Muscle of arm (tissue), 12 donors: ENCODE measurements around the gene GPR157. TPM values are rescaled to one million over a fixed set of nuclear protein-coding genes. Genes with fewer than 3 reads are reported as not detected.
"Not testable (repeated sequence)": the region's sequence is repeated elsewhere in the genome, so short reads cannot be mapped to it uniquely, and the experiment has no call there.

Experiments used
- DNase-seq: peaks from one replicate; pipeline ENCODE4 v3.0.0-alpha.2; 2013
- polyA plus RNA-seq, 12 donors: library from polyadenylated mRNA; unstranded; fragments of 120-200 nt; gene quantifications; one replicate each; pipeline ENCODE4 v1.2.1, GENCODE V29; 2013; ENCODE audit not compliant: insufficient read length in 12 of 12

Gene GPR157
- polyA plus RNA-seq, 12 donors = 0.57 to 4.5 (median 1.6) TPM; not detected in 2

DNA sequence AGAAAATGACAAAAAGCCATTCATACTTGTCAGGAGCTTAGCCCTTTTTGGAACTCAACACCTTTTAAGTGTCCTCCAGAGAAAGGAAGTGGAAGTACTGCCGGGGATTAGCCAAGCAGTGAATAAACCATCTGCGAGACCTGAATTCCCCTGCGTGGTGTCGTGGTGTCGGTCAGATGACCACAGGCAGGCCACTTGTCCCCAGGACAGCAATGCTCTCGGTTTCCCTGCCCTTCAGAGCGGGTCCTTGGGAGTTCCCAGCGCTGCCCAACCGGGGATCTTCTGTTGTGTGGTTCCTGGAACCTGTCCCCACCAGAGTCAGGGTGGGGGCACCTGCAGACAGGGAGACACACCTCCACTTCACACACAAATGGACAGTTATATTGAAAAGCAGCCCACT, 9.2 kb downstream of the GPR157 start:
- DNase-seq = no peak

DNA sequence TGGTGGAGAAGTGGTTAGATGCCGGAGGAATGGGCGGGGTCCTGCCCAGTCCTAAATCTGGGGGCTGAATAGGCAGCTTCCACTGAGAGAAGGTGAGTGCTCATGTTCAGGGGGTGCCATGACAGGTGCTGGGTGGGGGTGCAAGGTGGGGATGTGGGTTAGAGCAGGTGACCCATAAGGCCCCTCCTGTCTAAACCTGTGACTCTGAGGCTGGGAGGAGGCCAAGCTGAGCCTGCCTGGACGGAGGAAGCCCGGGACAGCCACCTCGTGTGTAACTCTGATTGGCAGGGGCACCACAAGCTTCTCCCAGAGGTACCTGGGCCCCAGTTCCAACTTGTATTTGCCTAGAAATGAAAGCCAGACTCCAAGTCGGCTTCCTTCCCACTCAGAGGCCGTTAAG, 10.7 kb downstream of the GPR157 start:
- DNase-seq = no peak

DNA sequence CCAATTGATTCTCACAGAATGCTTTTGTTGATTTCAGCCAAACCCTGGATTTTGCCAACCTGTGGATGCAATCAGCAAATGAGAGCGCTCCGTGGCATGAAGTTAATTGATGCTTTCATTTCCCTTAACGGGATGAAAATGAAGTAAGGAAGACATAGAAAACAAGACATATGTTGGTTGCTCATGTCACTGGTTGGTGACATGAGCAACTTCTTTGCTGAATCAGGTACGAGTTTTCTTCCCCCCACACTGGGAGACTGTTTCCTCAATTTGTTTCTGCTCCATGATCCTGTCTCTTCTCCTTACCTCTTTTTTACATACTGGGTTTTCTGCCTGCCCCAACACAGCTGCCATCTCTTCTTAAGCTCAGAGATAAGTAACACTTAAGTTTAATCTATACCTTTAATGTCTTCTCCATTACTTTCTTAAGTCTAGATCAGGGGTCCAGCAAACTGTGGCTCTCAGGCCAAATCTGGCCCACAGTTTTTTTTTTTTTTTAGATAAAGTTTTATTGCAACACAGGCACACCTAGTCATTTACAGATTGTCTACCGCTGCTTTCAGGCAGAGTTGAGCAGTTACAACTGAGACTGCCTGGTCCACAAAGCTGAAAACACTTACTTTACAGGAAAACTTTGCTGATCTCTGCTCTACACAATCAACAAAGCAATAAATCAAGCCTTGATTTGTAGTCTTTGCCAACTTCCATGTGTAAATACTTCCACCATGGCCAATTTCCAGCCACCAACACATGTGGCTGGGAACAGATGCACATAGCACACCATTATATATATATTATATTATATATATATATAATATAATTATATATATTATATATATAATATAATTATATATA, 13.3 kb downstream of the GPR157 start:
- no peak for DNase-seq

DNA sequence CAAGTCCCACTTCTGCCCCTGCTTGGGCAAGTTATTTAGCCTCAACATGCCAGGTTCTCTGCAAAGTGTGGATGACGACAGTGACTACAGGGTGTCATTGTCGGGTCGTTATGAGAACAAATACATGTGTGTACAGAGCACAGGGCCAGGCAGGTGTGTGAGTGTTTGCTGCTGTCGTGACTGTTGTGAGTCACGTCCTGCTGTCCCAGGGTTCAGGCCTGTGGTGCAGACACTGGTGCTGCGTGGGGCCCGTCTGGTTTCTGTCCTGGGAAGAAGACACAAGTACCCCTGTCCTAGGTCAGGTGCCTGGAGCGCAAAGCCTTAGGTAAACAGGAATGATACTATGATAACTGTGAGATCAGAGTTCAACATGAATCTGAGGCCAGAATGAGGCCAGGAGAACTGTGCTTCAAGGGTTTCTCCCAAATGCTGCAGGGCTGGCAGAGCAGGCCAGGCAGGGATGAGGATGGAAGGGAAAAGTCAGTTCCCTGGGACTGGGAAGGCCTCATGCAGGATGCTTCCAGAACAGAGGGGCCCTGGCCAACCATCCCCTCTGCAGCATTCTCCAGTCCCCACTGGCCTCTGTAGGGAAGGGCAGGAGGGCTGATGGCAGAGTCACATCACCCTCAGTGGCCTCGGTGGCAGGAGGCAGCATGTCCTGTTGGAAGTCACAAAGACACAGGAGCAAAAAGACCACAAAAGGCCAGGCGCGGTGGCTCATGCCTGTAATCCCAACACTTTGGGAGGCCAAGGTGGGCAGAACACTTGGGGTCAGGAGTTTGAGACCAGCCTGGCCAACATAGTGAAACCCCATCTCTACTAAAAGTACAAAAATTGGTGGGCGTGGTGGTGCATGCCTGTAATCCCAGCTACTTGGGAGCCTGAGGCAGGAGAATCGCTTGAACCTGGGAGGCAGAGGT, 15.7 kb downstream of the GPR157 start:
- DNase-seq = no peak

DNA sequence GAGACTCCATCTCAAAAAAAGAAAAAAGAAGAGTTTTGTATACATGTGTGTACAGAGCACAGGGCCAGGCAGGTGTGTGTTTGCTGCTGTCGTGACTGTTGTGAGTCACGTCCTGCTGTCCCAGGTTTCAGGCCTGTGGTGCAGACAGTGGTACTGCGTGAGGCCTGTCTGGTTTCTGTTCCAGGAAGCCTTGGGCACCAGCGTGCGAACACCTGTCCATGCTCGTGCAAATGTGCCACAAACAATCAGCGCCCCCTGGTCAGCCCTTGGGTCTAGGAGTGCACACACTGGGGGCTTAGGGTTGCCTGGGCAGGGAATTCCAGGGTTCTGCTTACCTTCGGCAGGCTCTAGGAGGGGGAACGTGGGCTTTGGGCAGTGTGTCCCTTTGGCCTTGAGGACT, 16.9 kb downstream of the GPR157 start:
- no peak for DNase-seq

DNA sequence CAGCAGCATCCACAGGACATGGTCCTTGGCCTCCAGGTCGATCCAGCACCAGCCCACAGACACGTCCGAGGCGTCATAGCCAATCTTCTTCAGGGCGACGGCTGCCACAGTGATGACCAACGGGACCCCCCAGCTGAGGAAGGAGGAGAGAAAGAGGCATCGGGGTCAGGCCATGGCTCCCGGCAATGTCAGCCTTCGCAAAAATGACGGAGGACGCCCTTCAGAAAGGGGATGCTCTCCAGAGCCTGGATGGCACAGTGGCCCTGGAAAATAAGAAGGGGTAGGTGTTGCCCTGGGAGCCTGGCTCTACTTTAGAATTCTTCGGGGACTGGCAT, 17.6 kb downstream of the GPR157 start:
- DNase-seq = no peak

DNA sequence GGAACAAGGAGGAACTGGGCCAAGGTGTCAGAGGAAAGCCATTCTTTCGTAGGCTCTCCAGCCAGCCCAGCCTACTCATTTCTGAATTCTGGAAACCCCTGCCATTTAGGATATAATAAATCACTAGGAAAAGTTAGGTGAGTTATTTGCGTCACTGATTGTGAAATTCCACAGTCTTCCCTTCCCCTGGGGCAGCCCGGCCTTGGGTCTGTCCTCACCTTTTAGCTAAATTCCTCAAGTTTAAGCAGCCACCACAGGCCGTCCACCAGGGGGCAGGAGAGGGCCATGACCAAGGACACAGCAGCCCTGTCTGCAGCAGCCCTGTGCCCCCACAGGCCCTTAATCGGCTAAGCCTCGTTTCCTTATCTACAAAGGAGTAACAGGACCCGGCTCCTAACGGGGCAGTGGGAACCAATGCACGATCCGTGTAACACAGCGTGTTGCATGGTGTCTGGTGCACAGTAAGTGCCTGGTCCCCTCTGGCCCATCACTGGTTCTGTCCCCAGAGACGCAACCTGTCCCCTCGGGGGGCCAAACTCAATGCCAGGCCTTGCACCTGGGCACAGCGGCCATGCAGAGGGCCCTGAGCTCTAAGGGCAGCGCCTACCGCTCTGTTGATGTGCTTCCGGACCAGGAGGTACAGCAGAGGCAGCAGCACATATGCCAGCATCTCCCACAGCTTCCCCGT, 18.1 kb downstream of the GPR157 start:
- DNase-seq = peak; percentile 83

DNA sequence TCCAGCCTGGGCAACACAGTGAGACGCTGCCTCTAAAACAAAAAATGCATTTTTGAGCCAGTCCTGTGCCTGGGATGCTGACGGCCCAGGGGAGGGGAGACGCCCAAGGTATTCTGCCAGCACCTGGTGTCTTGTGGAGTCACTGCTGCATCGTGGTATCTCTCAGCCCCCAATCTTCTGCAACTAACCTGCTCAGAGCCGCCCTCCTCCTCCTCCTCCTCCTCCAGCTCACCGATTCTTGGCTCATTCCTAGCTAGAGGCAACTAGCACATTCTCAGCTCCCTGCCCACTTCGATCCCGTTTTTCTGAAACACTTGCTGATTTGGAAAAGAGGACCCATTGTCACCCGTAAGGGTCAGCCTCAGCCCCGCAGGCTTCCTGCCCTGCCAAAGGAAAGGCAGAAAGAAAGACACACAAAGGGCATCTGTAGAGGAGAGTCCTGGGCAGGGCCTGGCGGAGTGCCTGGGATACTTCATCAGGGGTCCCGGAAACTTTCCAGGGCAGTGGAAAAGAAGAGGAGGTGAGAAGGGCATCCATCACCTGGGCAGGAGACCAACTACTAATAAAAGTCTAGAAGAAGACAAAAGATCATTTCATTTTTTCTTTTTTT, 20.7 kb downstream of the GPR157 start:
- no peak for DNase-seq

DNA sequence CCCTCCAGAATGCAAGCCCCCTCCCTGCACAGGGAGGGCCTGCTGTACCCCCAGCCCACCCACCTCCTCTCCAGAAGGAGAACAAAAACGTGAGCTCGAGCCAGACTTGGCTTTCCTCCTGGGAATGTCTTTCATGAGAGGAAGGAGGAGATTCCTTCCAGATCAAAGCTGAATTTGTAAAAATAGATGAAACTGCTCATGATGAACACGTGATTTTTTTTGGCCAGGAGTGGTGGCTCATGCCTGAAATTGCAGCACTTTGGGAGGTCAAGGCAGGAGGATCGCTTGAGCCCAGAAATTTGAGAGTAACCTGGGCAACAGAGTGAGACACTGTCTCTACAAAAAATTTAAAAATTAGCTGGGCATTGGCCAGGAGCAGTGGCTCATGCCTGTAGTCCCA, 21.8 kb downstream of the GPR157 start:
- no peak for DNase-seq

DNA sequence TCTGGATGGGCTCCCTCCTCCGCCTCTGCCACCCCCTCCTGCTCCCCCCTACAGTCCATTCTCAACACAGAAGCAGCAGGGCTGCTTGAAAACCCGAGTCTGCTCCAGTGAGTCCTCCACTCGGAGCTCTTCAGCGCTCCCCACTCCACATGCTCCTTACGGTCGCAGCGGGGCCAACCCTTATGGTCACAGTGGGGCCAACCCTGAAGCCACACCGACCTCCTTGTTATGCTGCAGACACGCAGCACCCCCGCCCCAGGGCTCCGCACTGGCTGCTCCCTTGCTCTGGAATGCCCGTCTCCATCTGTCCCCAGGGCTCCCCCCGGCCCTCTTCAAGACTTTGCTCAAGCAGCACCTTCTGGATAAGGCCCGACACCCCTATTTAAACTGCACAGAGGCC, 22.6 kb downstream of the GPR157 start:
- no peak for DNase-seq

DNA sequence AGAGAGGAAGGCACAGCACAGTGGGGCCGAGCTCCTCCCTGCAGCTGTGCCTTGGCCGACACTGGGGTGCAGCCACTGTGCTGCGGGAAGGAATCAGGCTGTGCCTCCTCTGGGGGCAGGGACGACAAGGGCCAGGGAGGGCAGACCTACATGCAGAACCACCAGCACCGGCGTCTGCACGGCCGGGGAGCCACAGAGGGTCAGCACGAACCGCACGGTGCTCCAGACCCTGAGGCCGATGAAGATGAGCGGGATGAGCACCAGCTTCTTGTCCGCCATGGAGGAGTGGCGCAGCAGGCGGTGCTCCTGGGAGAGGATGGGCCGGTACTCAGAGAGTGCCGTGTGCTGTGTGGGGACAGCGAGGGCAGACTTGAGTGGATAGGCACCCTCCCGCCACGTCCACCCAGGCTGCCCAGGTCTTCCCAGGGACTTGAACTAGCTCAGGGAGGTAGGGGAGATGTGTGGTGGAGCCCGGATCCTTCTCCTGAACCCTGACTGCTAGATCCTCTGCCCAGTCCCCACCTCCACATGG, 23.5 kb downstream of the GPR157 start:
- no peak for DNase-seq

DNA sequence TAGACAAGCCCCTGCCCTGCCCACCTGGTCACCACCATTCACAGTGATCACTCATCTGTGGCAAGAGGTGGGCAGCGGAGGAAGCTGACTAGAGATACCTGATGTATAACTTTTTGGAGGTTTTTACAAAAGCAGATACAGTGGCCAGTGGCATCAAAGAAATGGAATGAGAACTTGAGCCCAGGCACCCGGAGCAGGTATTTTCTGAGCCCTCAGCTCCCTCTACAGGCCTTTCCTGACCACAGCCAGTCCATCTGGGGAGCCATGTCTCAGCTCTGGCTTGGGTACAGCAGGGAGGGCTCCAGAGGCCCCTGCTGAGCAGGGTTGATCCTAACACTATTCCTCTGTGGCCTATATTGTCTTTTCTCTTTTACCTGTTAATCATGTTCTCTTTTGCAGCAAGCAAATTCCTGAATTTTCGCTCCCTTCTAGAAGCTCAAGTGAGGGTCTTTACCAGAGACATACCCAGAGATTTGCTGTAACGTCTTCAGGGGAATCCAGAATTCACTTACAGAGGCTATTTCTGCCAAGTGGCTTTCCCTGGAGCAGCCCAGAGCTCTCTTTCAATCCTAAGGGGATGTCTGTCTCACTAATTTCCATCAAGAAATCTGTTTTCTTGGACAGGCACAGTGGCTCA, 27.3 kb downstream of the GPR157 start:
- DNase-seq = peak; percentile 29

DNA sequence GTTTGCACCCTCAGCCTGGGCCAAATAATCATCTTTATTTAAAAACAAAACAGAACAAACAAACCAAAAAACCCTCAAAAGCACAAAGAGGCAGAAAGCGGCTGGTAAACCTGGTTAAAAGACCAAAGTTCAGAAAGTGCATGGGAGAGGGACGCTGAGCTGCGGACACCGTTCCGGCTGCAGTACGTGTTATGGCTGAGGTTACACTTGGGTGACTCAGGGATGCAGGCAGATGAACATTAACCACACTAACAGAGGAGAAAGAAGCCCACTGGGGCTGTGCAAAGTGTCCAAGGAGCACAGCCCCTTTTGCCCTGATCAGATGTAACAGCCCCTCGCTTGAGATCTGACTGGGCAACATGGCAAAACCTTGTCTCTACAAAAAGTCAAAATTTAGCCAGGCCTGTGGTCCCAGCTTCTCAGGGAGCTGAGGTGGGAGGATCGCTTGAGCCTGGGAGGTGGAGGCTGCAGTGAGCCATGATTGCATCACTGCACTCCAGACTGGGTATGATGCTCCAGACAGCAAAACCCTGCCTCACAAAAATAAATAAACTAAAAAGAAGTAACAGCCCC, 28.3 kb downstream of the GPR157 start:
- DNase-seq = no peak

DNA sequence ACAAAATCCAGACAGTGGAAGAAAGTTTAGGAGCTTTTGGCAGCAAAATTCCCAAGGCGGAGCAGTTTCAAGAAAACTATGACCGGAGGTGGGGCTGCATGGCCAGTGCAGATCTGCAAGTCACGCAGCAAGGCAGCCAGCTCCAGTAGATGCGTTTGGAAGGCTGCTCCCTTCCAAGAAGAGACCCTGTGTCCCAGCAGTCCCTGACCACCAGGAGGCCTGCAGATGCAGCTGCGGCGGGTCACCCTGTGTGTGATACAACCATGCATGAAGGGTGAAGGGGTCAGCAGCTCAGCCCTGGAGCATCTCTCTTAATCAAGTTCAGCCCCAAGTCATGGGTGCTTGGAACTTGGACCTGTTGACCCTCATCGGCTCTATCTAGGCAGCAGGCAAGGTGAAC, 29.3 kb downstream of the GPR157 start:
- DNase-seq = no peak

DNA sequence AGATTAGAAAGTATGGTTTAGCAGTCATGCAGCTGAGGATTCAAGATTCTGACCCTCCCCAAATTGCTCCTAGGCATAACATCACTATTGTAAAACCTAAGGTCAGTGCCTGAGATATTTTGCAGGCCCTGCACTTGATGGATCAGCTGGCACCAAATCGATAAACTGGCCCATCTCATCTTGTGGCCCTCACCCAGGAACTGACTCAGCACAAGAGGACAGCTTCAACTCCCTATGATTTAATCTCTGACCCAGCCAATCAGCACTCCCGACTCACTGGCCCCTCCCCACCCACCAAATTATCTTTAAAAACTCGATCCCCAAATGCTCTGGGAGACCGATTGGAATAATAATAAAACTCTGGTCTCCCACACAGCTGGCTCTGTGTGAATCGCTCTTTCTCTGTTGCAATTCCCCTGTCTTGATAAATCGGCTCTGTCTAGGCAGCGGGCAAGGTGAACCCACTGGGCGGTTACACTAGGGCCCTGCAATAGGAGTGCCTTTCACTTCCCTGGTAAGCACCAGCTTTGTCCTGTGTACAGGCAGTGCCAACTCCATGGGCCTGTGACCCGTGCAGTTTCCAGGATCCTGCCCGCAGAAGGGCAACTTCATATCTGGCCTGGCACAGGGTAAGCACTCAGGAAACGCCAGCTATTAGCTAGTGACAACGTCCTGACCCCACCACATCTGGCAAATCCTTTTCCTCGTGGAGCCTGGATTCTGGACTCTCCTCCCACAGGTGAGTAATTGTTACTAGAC, 30.8 kb downstream of the GPR157 start:
- no peak for DNase-seq

DNA sequence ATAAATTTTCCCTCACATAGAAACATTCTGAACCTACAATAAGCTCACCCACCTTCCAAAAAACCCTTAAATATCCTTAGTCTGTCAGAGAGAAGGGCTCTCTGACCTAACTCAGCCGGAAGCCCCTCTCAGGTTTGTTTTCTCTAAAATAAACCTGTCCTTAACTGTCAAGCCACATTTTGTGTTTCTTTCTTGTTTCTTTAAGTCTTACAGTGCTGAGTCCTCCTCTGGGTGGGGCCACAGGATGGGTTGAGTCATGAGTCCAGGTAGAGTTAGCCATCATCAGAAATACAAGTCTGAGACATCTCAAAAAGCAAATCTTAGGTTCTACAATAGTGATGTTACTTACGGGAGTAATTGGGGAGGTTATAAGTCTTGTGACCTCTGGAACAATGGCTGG, 33.1 kb downstream of the GPR157 start:
- no peak for DNase-seq

DNA sequence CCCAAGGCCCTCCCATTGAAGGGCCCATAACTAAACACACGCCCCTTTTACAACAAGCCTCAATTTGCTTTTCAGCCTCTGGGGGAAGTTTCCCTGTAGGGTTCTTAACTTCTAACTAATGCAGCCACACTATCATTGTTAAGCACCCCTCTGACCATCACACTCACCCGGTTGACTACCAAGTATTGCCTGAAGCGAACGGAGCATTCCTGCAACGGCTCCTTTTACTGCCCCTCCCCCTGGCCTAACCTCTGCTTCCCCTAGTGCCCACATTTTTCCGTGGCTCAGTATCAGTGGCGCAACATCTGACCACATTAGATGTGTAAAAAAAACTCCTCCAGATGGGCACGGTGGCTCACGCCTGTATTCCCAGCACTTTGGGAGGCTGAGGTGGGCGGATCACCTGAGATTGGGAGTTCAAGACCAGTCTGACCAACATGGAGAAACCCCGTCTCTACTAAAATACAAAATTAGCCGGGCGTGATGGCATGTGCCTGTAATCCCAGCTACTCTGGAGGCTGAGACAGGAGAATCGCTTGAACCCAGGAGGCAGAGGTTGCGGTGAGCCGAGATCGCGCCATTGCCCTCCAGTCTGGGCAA, 34.8 kb downstream of the GPR157 start:
- DNase-seq = not testable (repeated sequence)

DNA sequence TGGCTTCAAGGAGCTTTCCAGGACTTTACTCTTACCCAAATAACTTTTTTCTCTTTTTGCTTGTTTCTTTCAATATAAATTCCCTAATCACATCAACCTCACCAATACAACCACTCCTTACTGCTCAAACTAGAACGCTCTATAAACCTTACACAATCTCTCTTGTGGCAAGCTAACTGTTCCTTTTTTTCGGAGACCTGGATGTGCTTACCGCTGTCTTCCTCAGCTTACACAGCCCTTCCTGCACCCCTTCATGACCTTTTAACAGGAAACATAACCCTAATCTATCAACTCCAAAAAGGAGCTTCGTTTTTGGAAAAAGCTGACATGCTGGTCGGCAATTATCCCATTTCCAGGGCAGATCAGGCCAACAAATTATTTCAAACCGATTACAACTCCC, 35.3 kb downstream of the GPR157 start:
- DNase-seq = no peak

DNA sequence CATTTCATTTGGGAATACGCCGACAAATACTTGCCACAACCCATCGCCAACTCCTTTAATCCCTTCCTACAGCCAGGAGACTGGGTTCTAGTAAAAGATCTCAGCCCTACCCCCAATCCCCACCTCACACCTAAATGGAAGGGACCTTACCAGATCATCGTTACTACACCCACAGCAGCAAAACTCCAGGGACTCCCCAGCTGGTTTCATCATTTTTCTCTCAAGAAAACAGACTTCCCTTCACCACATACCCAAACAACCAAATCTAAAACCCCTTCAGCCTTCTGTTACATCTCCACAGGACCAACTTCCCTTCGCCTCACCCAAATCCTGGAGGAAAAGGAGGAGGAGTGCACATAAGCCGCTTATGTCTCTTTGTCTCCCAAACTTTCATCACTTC, 35.8 kb downstream of the GPR157 start:
- DNase-seq = no peak

DNA sequence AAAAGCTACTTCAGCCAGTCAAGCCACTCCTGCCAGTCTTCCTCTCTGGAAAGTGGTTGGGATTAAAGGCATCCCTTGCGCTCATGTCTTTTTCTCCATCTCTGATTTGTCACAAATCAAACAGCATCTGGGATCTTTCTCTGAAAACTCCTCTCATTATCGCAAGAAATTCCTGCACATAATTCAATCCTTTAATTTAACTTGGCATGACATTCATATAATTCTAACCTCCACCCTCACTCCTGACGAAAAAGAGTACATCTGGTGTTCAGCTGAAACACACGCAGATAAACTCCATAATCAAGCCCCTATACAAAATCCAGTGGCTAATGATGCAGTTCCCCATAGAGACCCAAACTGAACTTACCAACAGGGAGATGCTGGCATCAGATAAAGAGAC, 40.1 kb downstream of the GPR157 start:
- no peak for DNase-seq
